NCI-H2029 treated with DMSO at 0.1 percent for 48 hours (cell line): ENCODE data around the gene TSPAN14.
"Not testable (repeated sequence)": the region's sequence is repeated elsewhere in the genome, so short reads cannot be mapped to it uniquely, and the experiment has no call there.

Source experiments
- DNase-seq: peaks from one replicate; lab custom pipeline; 2025; lab: John Stamatoyannopoulos, UW

Gene TSPAN14

DNA sequence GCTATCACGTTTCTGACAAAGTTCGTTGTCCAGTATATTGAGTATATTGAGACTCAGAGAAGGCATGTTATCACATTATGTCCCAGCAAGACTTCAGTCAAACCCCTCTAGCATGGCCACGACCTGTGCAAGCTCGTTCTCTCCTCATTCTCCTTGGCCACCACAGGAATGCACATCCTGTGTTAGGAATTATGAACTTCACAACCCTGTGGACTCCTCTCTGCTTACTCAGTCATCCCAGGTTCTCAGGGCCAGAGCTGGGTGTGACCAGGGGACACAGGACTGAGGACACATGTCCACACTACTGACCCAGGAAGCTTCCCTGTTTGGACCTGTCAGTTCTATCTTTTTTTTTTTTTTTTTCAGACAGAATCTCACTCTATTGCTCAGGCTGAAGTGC lies 87.9 kb downstream of the TSPAN14 start:
- DNase-seq: no peak

GRCh38 chr10:80542652-80543318 lies 88.7 kb downstream of the TSPAN14 start:
- no peak for DNase-seq

DNA sequence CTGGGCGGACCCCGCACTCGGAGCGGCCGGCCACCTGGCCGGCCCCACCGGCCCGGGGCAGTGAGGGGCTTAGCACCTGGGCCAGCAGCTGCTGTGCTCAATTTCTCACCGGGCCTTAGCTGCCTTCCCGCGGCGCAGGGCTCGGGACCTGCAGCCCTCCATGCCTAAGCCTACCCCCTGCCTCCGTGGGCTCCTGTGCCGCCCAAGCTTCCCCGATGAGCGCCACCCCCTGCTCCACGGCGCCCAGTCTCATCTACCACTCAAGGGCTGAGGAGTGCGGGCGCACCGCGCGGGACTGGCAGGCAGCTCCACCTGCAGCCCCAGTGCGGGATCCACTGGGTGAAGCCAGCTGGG lies 89.2 kb downstream of the TSPAN14 start:
- DNase-seq: not testable (repeated sequence)

- DNase-seq: no peak
Measured at GRCh38 chr10:80544316-80544953, 90.3 kb downstream of the TSPAN14 start.

GRCh38 chr10:80545258-80545881 lies 91.3 kb downstream of the TSPAN14 start:
- no peak for DNase-seq

- no peak for DNase-seq
Measured at GRCh38 chr10:80552151-80552646, 98.1 kb downstream of the TSPAN14 start.

- DNase-seq: no peak
Measured at GRCh38 chr10:80553436-80553835, 99.3 kb downstream of the TSPAN14 start.

DNA sequence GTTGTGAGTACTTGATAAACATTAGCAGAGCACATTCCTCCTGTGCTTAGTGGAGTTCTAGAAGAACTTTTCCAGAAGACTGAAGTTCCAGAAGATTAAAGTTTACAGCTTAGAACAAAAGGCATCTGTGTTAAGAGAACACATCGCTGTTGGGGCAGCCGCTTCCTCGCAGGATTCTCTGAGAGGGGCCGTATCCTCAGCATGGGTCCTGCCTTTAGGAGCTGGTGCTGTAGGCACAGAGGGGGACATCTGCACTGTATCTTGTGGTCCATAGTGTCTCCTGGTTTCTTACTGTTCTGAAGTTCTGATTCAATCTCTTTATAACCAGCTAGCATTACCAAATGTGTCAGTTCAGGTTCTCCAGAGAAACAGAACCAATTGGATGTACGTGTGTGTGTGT lies 99.9 kb downstream of the TSPAN14 start:
- no peak for DNase-seq

- no peak for DNase-seq
Measured at GRCh38 chr10:80555415-80555814, 101.3 kb downstream of the TSPAN14 start.

DNA sequence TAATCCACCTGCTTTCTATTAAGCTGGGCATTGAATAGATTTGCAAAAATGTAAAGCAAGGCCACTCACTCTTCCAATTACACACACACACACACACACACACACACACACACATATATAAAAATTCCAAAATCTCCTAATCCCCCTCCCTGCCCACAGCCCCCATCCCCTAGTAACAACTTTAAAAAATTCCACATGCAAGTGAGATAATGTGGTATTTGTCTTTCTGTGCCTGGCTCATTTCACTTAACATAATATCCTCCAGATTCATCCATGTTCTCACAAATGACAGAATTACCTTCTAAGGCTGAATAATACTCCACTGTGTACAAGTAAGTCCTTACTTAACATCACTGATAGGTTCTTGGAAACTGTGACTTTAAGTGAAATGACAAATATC lies 107.8 kb downstream of the TSPAN14 start:
- no peak for DNase-seq

GRCh38 chr10:80567292-80567691 lies 113.2 kb downstream of the TSPAN14 start:
- DNase-seq: no peak

DNA sequence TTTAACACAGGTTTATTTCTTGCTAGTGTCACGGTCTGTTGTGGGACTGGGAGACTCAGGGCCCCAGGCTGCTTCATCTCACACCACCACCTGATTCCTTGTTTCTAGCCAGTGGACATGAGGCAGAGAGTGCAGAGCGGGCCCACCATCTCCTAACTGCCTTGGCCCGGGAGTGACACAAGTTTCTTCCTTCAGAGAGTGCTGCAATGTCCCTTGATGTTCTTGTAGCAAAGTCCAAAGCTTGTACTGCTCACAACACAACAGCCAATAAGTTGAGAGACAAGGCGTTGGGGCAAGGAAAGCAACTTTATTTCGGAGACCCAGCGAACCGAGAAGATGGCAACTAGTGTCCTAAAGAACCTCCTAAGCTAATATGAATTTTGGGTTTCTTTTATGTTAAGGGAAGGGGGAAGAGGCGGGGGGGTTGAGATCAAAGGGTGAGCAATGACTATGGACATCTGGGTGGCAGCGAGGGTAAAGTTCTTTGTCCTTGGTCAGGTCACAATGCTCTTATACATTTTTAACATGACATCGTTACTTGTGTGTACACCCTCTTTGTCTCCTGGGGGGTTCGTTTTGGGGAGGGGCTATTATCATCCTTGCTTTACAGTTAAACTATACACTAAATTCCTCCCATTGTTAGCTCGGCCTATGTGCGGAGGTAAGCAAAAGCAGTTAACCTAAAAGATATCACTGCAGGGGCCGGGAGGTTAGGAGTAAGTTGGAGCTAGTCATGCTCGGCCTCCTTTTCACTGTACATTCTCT lies 115.2 kb downstream of the TSPAN14 start:
- no peak for DNase-seq

DNA sequence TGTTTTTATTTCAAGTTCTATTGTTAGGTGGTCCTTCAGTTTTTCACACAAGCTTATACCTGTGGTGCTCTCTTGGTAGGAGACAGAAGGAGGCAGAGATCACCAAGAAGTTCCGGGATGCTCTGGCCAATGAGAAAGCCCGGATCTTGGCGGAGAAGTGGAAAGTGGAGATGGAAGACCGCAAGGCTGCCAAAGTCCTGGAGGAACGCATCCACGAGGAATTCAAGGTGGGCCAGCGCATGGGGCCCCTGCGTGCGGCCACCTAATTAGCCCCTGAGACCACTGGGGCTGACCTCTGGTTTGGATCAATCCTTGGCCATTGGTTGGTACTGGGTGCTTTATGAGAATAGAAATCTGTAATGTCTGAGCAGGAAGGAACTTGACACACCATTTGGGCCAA lies 117.2 kb downstream of the TSPAN14 start:
- no peak for DNase-seq

DNA sequence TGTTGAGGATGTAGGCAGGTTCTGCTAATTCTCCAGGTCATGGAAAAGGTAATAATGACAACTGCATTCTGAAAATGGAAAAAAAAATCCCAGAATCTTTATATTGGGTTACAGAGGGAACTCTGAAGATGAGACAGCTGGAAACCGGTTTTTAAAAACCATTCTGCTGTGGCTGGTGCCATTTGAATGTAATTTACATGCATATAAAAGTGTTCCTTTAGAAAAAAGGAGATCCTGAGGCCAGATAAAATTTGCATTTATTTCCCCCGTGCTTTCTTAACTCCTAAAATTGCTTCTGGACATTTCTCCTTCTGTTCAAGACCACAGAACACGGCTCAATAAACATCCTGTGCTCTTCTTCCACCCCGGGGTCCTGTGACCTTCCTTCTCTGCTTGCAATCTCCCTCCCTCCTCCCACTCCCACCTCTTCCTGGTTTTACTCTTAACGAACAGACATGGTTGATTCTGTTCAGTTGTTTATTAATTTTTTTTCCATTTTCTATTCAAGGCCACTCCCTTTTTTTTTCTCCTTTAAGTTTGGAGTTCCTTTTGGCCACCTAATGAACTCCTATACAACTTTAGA lies 125.2 kb downstream of the TSPAN14 start:
- no peak for DNase-seq

- DNase-seq: no peak
Measured at GRCh38 chr10:80579849-80580637, 125.9 kb downstream of the TSPAN14 start.

- DNase-seq: peak; percentile 64
Measured at GRCh38 chr10:80580638-80581468, 126.7 kb downstream of the TSPAN14 start.

DNA sequence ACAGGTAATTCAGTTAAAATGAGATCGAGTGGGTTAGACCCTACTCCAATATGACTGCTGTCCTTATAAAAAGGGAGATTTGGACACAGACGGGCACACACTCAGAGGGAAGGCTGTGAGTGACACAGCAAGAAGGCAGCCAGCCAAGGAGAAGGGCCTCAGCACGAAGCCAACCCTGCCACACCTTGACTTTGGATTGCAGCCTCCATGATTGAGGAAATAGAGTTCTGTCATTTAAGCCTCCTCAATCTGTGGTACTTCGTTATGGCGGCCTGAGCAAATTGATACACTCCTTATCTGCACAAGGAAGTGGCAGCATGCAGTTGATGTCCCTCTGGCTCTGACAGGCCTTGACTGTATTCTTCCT lies 127.3 kb downstream of the TSPAN14 start:
- DNase-seq: peak; percentile 64

- DNase-seq: no peak
Measured at GRCh38 chr10:80582286-80582960, 128.3 kb downstream of the TSPAN14 start.
